Measurements from ENCODE around the gene PHAX. TPM values are rescaled to one million over a fixed set of nuclear protein-coding genes. Genes with fewer than 3 reads are reported as not detected.

The PHAX gene
- total RNA-seq, 1 donor from 2014 or later = 47.4 TPM

DNA sequence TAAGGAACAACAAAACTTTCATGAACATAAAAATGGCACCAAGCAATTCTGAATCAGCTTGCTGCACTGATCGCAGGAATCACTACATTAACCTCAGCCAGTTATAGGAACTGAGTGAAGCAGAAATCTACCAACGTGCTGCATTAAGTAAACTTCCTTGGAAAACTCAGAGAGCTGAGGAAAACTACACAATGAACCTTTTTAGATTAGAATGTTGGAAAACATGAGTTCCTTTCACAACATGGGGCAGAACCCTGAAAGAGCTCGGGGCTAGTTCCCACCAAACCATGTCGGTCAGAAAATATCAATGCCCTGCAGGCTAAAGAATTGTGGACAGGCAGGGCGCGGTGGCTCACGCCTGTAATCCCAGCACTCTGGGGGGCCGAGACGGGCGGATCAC is 25.1 kb upstream of the PHAX start:
- no peak for DNase-seq (ENCODE audit: low read depth)
- Histone ChIP-seq H3K27me3 (ENCODE audit: control insufficient read depth, insufficient read depth, low read length) (no peaks in the 10 kb centered on the region), H3K36me3 (ENCODE audit: control insufficient read depth, insufficient read depth, low read length) (peaks cover 2% of the 10 kb centered on the region), H3K4me3 (ENCODE audit: low read depth, low read length) (no peak overlapping the region)
- TF ChIP-seq, protein P1, sequence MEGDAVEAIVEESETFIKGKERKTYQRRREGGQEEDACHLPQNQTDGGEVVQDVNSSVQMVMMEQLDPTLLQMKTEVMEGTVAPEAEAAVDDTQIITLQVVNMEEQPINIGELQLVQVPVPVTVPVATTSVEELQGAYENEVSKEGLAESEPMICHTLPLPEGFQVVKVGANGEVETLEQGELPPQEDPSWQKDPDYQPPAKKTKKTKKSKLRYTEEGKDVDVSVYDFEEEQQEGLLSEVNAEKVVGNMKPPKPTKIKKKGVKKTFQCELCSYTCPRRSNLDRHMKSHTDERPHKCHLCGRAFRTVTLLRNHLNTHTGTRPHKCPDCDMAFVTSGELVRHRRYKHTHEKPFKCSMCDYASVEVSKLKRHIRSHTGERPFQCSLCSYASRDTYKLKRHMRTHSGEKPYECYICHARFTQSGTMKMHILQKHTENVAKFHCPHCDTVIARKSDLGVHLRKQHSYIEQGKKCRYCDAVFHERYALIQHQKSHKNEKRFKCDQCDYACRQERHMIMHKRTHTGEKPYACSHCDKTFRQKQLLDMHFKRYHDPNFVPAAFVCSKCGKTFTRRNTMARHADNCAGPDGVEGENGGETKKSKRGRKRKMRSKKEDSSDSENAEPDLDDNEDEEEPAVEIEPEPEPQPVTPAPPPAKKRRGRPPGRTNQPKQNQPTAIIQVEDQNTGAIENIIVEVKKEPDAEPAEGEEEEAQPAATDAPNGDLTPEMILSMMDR (IDR thresholded peaks at IDR 0.05; ENCODE audit: insufficient read depth, low read length, poor library complexity, severe bottlenecking) = no peak

- TF ChIP-seq, protein P1 (IDR thresholded peaks at IDR 0.05; ENCODE audit: insufficient read depth, low read length, poor library complexity, severe bottlenecking) = no peak
- Histone ChIP-seq H3K27me3 (ENCODE audit: control insufficient read depth, insufficient read depth, low read length) (no peaks in the 10 kb centered on the region), H3K4me3 (ENCODE audit: low read depth, low read length) (no peak overlapping the region), H3K36me3 (ENCODE audit: control insufficient read depth, insufficient read depth, low read length) (peaks cover 2% of the 10 kb centered on the region)
- no peak for DNase-seq (ENCODE audit: low read depth)
Measured at GRCh38 chr5:126576974-126577373, 23.8 kb upstream of the PHAX start.

- H3K36me3 ChIP-seq (ENCODE audit: control insufficient read depth, insufficient read depth, low read length) = peaks cover 2% of the 10 kb centered on the region
- H3K27me3 ChIP-seq (ENCODE audit: control insufficient read depth, insufficient read depth, low read length) = no peaks in the 10 kb centered on the region
- H3K4me3 ChIP-seq (ENCODE audit: low read depth, low read length) = no peak overlapping the region
- DNase-seq (ENCODE audit: low read depth) = no peak
- TF ChIP-seq, protein P1 (IDR thresholded peaks at IDR 0.05; ENCODE audit: insufficient read depth, low read length, poor library complexity, severe bottlenecking) = no peak
Measured at GRCh38 chr5:126577415-126577814, 23.3 kb upstream of the PHAX start.

DNA sequence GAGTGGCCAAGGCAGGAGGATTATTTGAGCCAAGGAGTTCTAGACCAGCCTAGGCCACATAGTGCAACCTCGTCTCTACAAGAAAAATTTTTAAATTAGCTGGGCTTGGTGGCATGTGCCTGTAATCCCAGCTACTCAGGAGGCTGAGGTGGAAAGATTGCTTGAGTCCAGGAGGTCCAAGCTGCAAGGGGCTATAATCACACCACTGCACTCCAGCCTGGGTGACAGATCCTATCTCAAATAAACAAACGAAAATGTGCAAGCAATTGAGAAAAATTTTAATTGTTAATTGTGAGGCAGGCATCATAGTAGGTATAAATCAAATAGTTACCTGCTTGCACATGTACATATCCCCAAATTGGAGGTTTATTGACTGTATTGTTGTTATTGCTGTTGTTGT is 21.0 kb upstream of the PHAX start:
- TF ChIP-seq, protein P1 (IDR thresholded peaks at IDR 0.05; ENCODE audit: insufficient read depth, low read length, poor library complexity, severe bottlenecking) = no peak
- Histone ChIP-seq H3K27me3 (ENCODE audit: control insufficient read depth, insufficient read depth, low read length) (no peaks in the 10 kb centered on the region), H3K4me3 (ENCODE audit: low read depth, low read length) (no peak overlapping the region), H3K36me3 (ENCODE audit: control insufficient read depth, insufficient read depth, low read length) (peaks cover 2% of the 10 kb centered on the region)
- no peak for DNase-seq (ENCODE audit: low read depth)

- no peak for DNase-seq (ENCODE audit: low read depth)
- H3K27me3 ChIP-seq (ENCODE audit: control insufficient read depth, insufficient read depth, low read length) = no peaks in the 10 kb centered on the region
- TF ChIP-seq, protein P1 (IDR thresholded peaks at IDR 0.05; ENCODE audit: insufficient read depth, low read length, poor library complexity, severe bottlenecking) = no peak
- no peaks in the 10 kb centered on the region for H3K36me3 ChIP-seq (ENCODE audit: control insufficient read depth, insufficient read depth, low read length)
- H3K4me3 ChIP-seq (ENCODE audit: low read depth, low read length) = no peak overlapping the region
Measured at GRCh38 chr5:126583761-126584160, 17.0 kb upstream of the PHAX start.

GRCh38 chr5:126587551-126588390 is 13.0 kb upstream of the PHAX start:
- Histone ChIP-seq H3K27me3 (ENCODE audit: control insufficient read depth, insufficient read depth, low read length) (no peaks in the 10 kb centered on the region), H3K36me3 (ENCODE audit: control insufficient read depth, insufficient read depth, low read length) (peaks cover 2% of the 10 kb centered on the region), H3K4me3 (ENCODE audit: low read depth, low read length) (no peak overlapping the region)
- TF ChIP-seq, protein P1 (IDR thresholded peaks at IDR 0.05; ENCODE audit: insufficient read depth, low read length, poor library complexity, severe bottlenecking) = no peak
- no peak for DNase-seq (ENCODE audit: low read depth)
